Esophagus squamous epithelium (tissue), 5 donors: ENCODE measurements around the gene THRSP. TPM values are rescaled to one million over a fixed set of nuclear protein-coding genes. Genes with fewer than 3 reads are reported as not detected.

Experiments
- DNase-seq: peaks from one replicate; lab custom pipeline; 2025; lab: John Stamatoyannopoulos, UW
- H3K27ac ChIP-seq, 4 donors: fragments of 200-600 bp; sonication (generic); one replicate each; pipeline ENCODE4 v1.5.1; 2016 to 2019; ENCODE audit warnings: mild to moderate bottlenecking in 1 of 4
- H3K27me3 ChIP-seq, 4 donors: fragments of 200-600 bp; sonication (generic); 1 replicate in 3 of 4; 2 replicates in 1 of 4; pipeline versions ENCODE4 v1.5.1 to v1.6.0; 2017 to 2021; ENCODE audit warnings: antibody characterized with exemption in 1 of 4
- H3K36me3 ChIP-seq, 3 donors: fragments of 200-600 bp; sonication (generic); one replicate each; pipeline ENCODE4 v1.5.1; 2016 to 2019
- H3K4me1 ChIP-seq, 3 donors: fragments of 200-600 bp; sonication (generic); one replicate each; pipeline ENCODE4 v1.5.1; 2017 to 2019
- H3K4me3 ChIP-seq, 4 donors: fragments of 200-600 bp; sonication (generic); 1 replicate in 3 of 4; 2 replicates in 1 of 4; pipeline ENCODE4 v1.5.1; 2016 to 2019; ENCODE audit warnings: mild to moderate bottlenecking in 2 of 4, moderate library complexity in 1 of 4
- H3K9me3 ChIP-seq, 3 donors: fragments of 200-600 bp; sonication (generic); one replicate each; pipeline ENCODE4 v1.5.1; 2016 to 2019
- POLR2A ChIP-seq, 4 donors: fragments of 450-650 bp; IDR thresholded peaks; one replicate each; pipeline ENCODE4 v1.6.1; 2017; ENCODE audit warnings: antibody characterized with exemption in 4 of 4, mild to moderate bottlenecking in 4 of 4, moderate library complexity in 3 of 4
- WGBS, 2 donors: methylation state at CpG; one replicate each; pipeline ENCODE4 v1.1.5; 2018; 5-methylcytosine and 5-hydroxymethylcytosine counted together
- intact Hi-C: fragments of 100-400 bp; cut with DNase I; formaldehyde crosslinking; loops from one replicate; pipeline ENCODE4 v1.15.0; 2022
- total RNA-seq, 4 donors: library from RNA; depleted of rRNA; stranded (reverse); fragments of >200 nt; gene quantifications; one replicate each; pipeline ENCODE4 v1.1.0, GENCODE V29; 2016
- TF ChIP-seq, protein P1 (sequence below), 6 experiments: fragments of 450-650 bp in 4 of 6; fragments of 200-600 bp in 2 of 6; sonication (generic) in 2 of 6; IDR thresholded peaks; one replicate each; pipeline ENCODE4 v1.5.1; 2016 to 2019; ENCODE audit warnings: antibody characterized with exemption in 6 of 6, mild to moderate bottlenecking in 4 of 6, moderate library complexity in 4 of 6
- donor health status: DM: yes; HTN: yes; CAD: no.

Gene THRSP
- total RNA-seq, 4 donors from 2014 or later: not detected

DNA sequence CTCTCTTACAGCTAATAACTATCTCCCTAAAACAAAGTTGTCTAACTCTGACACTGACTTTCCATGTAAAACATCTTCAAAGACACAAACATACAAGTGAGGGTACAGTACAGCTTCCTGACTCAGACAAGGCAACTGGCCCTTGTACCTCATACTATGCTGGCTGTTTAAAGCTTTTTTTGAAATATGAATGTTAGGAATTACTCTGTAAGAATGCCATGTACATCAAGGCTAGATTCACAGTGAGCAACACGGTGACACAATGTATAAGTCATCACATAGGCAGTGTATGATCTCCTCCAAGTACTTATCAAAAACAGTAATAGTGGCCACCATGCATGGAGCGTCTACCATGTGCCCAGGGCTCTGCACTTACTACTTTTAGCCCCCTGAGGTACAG is 47.2 kb downstream of the THRSP start:
- no peaks in the 10 kb centered on the region for H3K27me3 ChIP-seq
- no peaks in the 10 kb centered on the region for H3K4me1 ChIP-seq
- H3K36me3 ChIP-seq: peaks cover 3 to 72% (median 4%) of the 10 kb centered on the region in 3 donors
- TF ChIP-seq, protein P1, sequence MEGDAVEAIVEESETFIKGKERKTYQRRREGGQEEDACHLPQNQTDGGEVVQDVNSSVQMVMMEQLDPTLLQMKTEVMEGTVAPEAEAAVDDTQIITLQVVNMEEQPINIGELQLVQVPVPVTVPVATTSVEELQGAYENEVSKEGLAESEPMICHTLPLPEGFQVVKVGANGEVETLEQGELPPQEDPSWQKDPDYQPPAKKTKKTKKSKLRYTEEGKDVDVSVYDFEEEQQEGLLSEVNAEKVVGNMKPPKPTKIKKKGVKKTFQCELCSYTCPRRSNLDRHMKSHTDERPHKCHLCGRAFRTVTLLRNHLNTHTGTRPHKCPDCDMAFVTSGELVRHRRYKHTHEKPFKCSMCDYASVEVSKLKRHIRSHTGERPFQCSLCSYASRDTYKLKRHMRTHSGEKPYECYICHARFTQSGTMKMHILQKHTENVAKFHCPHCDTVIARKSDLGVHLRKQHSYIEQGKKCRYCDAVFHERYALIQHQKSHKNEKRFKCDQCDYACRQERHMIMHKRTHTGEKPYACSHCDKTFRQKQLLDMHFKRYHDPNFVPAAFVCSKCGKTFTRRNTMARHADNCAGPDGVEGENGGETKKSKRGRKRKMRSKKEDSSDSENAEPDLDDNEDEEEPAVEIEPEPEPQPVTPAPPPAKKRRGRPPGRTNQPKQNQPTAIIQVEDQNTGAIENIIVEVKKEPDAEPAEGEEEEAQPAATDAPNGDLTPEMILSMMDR (IDR thresholded peaks at IDR 0.05): no peak
- no peak for TF ChIP-seq POLR2A (IDR thresholded peaks at IDR 0.05)
- no peak overlapping the region for H3K27ac ChIP-seq
- no peaks in the 10 kb centered on the region for H3K9me3 ChIP-seq
- no peak for DNase-seq
- intact Hi-C loops: no loop called here
- 95 to 100% methylated on average over 2 of the region's 2 CpGs for WGBS, 2 donors
- H3K4me3 ChIP-seq: no peak overlapping the region

DNA sequence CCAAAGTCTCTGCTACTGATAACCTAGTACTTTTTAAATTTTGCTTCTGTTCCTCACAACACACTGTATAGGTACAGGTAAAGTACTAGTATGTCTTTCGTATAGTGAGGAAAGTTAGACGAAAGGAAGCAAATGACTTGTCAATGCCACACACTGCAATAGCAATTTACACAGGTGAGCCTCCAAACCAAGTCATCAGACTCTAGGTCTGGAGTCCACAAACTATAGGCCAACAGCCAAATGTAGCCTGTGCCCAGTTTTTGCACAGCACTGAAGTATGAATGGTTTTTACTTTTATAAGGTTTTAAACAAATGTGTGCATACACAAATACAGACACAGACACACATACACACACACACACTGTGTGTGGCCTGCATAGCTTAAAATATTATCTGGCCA is 47.6 kb downstream of the THRSP start:
- H3K27ac ChIP-seq: no peak overlapping the region
- H3K4me1 ChIP-seq: no peaks in the 10 kb centered on the region
- DNase-seq: no peak
- no peak overlapping the region for H3K4me3 ChIP-seq
- no peak for TF ChIP-seq POLR2A (IDR thresholded peaks at IDR 0.05)
- TF ChIP-seq, protein P1 (IDR thresholded peaks at IDR 0.05): no peak
- no peaks in the 10 kb centered on the region for H3K27me3 ChIP-seq
- no peaks in the 10 kb centered on the region for H3K9me3 ChIP-seq
- H3K36me3 ChIP-seq: peaks cover 3 to 72% (median 4%) of the 10 kb centered on the region in 3 donors
- WGBS, 2 donors: 71 to 94% methylated on average over 2 of the region's 2 CpGs
- intact Hi-C loops: no loop called here

DNA sequence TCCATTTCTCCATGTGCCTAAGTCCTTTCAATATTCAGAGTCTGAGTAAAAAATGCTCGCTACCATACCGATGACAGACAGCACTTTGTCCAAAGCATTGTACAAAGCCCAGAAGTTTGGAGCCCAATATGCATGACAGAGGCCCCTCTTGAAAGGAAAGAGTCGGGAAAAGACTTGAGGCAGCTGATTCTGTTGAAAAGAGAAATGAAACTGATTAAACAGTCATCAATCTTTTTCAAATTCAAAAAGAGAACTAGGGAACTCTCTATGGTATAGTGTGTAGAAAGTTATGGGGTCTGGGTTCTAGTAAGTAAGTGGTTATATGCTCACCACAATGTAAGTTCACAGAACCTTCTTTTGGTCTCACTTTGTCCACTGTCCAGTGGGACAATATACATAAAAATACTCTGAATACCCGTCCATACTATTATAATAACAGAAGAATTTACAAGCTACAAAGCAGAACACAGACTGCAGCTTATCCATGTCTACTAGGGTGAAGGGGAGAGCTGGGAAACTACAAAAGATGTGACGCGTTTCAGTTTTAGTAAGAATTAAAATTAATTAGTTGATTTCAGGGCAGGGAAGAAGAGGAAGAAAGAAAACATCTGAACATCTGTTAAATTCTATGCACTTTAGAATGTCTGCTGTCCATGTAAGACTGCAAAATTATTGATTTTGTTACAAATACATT is 49.1 kb downstream of the THRSP start:
- H3K27ac ChIP-seq: no peak overlapping the region
- H3K4me1 ChIP-seq: no peaks in the 10 kb centered on the region
- intact Hi-C loops: no loop called here
- peaks cover 3 to 68% (median 4%) of the 10 kb centered on the region in 3 donors for H3K36me3 ChIP-seq
- no peak for DNase-seq
- WGBS, 2 donors: 75 to 85% methylated on average over 6 of the region's 6 CpGs
- no peak for TF ChIP-seq POLR2A (IDR thresholded peaks at IDR 0.05)
- TF ChIP-seq, protein P1 (IDR thresholded peaks at IDR 0.05): no peak
- H3K27me3 ChIP-seq: no peaks in the 10 kb centered on the region
- no peaks in the 10 kb centered on the region for H3K9me3 ChIP-seq
- H3K4me3 ChIP-seq: no peak overlapping the region

Other genes starting within 250 kb of the THRSP start
- 10 to 100 TPM; 14.7 to 37.8 (median 29.1) TPM for gene RSF1, start 243.1 kb upstream of the THRSP start, total RNA-seq
- gene AAMDC, start 242.7 kb upstream of the THRSP start, total RNA-seq: 10 to 100 TPM in 1 of 4 donors, 1 to 10 TPM in 2, under 1 TPM in 1; 0.83 to 15.4 (median 2.2) TPM
- 10 to 100 TPM; 12.8 to 21.9 (median 17.9) TPM for gene INTS4, start 69.2 kb upstream of the THRSP start, total RNA-seq
- gene KCTD14, start 40.6 kb upstream of the THRSP start, total RNA-seq: 1 to 10 TPM in 2 of 4 donors, under 1 TPM in 2; 0.49 to 7.7 (median 1.00) TPM
- 10 to 100 TPM; 67.8 to 86.3 (median 76.0) TPM for gene NDUFC2, start 16.0 kb downstream of the THRSP start, total RNA-seq
- 10 to 100 TPM; 13.9 to 30.5 (median 27.3) TPM for gene ALG8, start 75.8 kb downstream of the THRSP start, total RNA-seq
- gene KCTD21, start 124.8 kb downstream of the THRSP start, total RNA-seq: 10 to 100 TPM in 3 of 4 donors, 1 to 10 TPM in 1; 9.7 to 16.0 (median 11.3) TPM
- gene USP35, start 125.1 kb downstream of the THRSP start, total RNA-seq: 1 to 10 TPM; 4.5 to 7.0 (median 6.1) TPM